Measurements from ENCODE around the gene ZNF534.
"Not testable (repeated sequence)": the region's sequence is repeated elsewhere in the genome, so short reads cannot be mapped to it uniquely, and the experiment has no call there.

The ZNF534 gene

DNA sequence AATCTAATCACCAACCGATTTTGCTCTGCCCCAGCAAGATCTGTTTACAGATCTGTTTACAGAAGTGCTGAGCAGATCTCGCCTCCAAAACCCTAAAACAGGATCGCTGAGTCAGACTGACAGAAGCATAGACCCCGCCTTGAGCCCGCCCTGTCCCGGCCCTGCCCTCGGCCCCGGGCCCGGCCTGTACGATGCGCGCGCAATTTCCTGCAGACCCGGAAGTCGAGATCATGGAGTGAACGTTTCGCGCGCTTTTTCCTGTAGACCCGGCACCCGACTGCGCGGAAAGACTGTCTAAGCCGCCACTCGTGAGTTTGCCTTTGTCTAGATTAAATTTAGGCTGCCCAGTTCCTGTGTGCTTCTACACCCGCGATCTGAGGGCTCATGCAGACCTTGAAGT, at the start of gene ZNF534:
Gene ZNF534, plus strand, starts transcription at position 212 of the 400 bp plus-strand sequence. CDS start 2,327 bp downstream, outside the sequence.
- DNase-seq (ENCODE audit: low read depth): no peak

DNA sequence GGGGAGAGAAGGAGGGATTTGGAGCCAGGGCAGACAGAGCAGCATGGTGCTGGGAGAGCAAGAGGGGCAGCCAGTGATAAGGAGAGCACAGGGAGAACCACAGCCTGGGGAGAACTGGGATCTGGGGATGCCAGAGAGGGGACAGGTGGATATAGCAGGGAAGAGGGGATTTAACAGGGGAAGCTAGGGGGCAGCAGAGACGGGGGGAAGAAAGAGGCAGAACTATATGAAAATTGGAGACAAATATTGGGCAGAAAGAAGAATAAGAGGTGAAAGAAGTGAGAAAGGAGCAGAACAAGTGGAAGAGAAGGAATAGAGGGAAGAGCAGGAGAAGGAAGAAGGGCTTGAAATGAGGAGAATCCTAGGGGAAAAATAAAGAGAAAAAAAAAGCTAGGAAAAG, 37.8 kb upstream of the ZNF534 start:
- DNase-seq (ENCODE audit: low read depth): no peak

DNA sequence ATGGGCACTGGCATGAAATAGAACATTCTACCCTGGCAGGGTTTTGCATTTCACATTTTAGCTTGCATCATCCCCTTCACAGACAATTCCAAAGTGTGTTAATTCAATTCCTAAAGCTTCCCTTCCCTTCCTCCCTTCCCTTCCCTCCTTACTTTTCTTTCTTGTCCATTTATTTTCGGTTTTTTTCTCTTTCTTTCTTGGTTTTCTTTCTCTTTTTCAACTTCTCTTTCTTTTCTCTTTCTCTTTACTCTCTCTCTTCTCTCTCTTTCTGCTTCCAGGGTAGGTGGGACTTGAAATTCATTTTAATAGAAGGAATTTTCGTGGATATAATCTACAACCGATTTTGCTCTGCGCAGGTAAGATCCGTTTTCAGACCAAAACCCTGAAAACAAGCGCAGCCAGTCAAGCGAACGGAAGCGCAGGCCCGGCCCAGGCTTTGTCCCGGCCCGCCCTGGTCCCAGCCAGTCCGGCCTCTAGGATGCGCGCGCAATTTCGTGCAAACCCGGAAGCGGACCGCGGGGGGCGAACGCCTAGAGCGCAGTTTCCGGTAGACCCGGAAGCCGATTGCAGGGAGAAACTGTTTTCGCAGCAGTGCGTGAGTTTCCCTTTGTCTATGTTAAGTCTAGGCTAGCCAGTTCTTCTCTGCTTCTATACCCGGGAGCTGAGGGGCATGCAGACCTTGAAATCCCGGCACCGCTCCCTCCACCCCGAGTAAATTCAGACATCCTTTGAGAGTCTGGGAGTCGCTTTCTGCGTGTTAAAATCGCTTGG, 31.5 kb upstream of the ZNF534 start, which contains the start of gene ZNF528:
Gene ZNF528, plus strand, starts transcription at position 540 of the 771 bp plus-strand sequence. CDS start 4,165 bp downstream, outside the sequence.
- peak; percentile 63 for DNase-seq (ENCODE audit: low read depth)

DNA sequence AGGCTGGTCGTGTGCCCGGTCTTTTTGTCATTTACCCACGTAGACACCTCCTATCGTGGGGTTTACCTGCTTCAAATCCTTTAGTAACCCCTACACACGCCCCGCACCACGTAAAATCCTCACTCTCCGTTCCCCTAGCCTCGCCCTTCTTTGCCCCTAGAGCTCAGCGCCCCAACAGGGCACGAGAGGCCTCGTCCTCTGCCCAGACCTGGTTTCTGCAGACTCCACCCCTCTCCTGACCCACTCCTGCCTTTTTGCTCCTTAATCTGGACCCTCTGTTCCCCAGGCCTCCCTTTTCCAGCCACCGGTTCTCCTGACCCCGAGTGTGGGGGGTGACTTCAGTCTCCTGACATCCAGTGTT, 30.9 kb upstream of the ZNF534 start:
- no peak for DNase-seq (ENCODE audit: low read depth)

DNA sequence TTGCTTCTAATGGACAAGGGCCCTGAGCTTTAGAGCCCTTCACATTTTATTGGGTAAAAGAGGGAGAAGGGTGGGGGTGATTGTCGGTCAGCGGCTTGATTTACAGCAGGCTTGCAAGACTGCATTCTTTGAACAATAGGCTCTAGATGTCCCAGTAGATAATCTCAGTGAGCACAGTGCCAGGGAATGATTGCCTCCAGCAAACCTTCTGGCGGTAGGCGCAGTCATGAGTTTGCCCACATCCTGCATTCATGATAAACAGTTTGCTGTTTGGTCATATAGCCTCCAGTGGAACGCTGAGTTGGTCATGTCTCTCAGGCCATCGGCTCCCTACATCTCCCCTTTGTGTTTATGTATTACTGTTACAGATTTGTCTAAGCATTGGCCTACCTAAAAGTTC, 18.7 kb upstream of the ZNF534 start:
- DNase-seq (ENCODE audit: low read depth): no peak

DNA sequence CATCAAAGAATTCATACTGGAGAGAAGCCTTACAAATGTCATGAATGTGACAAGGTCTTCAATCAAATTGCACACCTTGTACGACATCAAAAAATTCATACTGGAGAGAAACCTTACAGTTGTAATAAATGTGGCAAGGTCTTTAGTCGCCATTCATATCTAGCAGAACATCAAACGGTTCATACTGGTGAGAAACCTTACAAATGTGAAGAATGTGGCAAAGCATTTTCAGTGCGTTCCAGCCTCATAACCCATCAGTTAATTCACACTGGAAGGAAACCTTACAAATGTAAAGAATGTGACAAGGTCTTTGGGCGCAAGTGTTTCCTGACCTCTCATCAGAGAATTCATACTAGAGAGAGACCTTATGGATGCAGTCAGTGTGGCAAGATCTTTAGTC, 13.2 kb upstream of the ZNF534 start:
- no peak for DNase-seq (ENCODE audit: low read depth)

DNA sequence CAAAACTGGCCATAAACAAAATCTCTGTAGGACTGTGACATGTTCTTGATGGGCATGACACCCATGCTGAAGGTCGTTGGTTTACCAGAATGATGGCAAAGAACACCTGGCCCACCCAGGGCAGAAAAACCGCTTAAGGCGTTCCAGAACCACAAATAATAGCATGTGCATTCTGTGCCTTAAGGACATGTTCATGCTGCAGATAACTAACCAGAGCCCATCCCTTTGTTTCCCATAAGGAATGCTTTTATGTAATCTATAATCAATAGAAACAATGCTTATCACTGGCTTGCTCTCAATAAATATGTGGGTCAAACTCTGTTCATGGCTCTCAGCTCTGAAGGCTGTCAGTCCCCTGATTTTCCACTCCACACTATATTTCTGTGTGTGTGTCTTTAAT, 13.2 kb downstream of the ZNF534 start:
- no peak for DNase-seq (ENCODE audit: low read depth)

DNA sequence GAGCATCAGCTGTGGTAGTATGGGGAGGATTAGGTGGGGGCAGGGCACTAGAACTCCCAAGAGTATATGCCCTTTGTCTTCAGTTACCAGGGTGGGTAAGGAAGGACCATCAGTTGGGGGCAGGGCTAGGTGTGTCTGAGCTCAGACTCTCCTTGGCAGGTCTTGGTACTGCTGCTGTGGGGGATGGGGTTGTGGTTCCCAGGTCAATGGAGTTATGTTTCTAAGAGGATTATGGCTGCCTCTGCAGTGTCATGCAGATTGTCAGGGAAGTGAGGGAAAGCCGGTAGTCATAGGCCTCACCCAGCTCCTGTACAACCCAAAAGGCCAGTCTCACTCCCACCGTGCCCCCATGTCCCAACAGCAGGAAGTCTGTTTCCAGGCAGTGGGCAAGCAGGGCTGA, 15.6 kb downstream of the ZNF534 start:
- DNase-seq (ENCODE audit: low read depth): no peak

DNA sequence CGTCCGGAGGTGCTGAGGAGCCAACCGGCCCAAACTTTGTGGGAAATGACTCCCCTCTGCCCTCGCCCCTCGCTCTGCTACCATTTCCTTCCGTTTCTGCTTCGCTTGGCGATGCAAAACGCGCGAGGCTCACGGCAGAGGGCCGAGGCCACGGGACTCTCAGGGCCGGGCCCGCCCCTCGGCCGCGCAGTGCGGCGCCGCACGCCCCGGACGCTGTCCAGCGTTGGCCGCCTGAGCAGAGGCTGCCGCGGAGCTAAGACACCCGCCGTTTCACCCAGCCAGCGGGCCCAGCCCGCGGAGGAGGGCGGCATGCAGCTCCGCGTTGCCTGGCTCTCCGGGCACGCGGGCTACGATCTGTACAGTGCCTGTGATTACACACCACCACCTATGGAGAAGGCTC, 22.3 kb downstream of the ZNF534 start:
- no peak for DNase-seq (ENCODE audit: low read depth)

DNA sequence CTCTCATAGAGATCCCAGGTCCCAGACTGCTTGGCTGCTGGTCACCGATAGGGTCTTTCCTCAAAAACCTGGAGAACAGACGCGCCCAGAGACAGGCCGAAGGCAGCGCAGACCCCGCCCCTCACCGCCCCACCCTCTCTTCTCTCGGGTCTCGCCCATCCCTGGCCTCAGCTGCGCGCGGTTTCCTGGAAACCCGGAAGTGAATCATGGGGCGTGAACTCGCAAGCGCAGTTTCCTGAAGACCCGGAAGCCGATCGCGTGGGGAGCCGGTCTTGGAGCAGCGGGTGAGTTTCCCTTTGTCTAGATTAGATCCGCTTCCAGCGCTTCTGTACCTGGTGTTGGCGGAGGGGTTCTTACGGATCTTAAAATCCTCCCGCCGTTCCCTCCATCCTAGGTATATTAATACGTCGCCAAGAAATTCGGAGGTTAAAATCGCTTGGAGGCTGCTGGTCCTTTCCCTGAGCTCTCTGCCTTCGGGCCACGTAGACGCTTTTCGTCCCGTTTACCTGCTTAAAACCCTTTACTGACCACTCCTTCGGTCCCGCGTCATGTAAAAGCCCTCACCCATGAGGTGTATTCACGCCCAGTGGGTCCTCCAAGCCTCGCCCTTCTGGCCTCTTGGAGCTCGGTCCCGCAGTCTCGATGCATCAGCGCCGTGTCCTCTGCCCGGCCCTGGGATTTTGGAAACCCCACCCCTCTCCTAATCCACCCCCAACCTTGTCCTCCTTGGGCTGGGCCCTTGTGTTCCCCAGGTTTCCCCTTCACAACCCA, 24.6 kb downstream of the ZNF534 start, which contains the start of gene ZNF578:
Gene ZNF578, plus strand, starts transcription at position 230 of the 771 bp plus-strand sequence. CDS start 48,293 bp downstream, outside the sequence.
- peak; percentile 52 for DNase-seq (ENCODE audit: low read depth)

DNA sequence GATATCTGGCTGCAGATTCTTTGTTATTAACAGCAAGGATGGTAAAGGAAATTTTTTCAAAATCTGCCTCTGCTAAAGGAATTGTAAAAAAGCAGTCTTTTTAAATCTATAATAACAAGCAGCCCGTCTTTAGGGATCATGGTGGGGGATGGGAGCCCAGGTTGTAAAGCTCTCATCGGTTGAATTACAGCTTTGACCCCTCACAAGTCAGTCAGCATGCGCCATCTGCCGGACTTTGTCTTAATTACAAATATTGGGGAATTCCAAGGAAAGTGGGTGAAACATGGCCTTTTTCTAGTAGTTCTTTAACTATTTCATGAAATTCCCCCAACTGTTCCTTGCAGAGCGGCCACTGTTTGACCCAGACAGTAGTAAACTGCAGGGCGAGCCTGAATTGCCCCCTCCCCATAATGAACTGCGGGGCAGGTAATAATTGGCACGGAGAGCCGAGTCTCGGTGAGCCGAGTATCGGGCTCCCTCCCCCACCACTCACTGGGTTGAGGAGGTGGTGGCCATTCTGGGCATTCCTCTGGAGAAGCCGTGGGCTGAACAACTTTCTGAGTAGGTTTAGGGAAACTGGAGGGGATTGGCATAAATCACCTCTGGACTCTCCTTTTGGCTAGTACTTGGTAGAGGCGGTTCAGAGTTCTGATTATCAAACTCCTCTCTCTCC, 36.0 kb downstream of the ZNF534 start:
- no peak for DNase-seq (ENCODE audit: low read depth)

DNA sequence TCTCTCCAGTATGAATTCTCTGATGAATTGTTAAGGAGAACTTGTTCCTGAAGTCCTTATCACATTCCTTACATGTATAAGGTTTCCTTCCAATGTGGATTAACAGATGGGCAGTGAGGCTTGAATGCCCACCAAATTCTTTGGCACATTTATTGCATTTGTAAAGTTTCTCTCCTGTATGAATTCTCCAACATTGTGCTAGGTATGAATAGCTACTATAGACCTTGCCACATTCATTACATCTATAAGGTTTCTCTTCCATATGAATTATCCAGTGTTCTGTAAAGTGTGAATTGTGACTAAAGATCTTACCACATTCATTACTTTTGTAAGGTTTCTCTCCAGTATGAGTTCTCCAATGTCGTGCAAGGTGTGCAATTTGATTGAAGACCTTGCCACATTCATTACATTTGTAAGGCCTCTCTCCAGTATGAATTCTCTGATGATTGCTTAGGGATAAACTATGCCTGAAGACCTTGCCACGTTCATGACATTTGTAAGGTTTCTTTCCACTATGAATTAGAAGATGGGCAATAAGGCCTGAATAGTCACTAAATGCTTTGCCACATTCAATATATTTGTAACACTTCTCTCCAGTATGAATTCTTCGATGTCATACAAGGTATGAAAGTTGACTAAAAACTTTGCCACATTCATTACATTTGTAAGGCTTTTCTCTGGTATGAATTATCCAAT, 44.9 kb downstream of the ZNF534 start:
- no peak for DNase-seq (ENCODE audit: low read depth)

DNA sequence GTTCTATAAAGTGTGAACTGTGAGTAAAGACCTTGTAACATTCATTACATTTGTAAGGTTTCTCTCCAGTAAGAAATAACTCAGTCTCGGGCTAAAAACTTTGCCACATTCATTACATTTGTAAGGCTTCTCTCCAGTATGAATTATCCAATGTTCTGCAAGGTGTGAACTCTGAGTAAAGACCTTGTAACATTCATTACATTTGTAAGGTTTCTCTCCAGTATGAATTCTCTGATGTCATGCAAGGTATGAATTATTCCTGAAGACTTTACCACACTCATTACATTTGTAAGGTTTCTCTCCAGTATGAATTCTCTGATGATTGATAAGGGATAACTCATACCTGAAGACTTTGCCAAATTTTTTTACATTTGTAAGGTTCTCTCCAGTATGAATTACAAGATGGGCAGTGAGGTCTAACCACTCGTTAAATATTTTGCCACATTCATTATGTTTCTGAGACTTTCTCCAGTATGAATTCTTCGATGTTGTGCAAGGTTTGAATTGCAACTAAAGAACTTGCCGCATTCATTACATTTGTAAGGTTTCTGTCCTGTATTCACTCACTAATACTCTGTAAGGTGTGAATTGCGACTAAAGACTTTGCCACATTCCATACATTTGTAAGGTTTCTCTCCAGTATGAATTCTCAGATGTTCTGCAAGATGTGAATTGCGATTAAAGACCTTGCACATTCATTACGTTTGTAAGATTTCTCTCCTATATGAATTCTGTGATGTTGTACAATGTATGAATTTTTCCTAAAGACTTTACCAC, 45.6 kb downstream of the ZNF534 start:
- no peak for DNase-seq (ENCODE audit: low read depth)

DNA sequence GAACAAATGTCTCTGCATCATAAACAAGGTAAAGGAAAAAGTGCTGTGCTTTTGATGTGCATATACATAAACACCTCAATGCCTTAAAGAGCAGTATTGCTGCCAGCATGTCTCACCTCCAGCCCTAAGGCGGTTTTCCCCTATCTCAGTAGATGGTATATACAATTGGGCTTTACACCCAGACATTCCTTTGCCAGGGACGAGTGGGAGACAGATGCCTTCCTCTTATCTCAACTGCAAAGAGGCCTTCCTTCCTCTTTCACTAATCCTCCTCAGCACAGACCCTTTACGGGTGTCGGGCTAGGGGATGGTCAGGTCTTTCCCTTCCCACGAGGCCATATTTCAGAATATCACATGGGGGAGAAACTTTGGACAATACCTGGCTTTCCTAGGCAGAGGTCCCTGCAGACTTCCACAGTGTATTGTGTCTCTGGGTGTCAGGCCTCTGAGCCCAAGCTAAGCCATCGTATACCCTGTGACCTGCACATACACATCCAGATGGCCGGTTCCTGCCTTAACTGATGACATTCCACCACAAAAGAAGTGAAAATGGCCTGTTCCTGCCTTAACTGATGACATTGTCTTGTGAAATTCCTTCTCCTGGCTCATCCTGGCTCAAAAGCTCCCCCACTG, 55.3 kb downstream of the ZNF534 start:
- not testable (repeated sequence) for DNase-seq (ENCODE audit: low read depth)

DNA sequence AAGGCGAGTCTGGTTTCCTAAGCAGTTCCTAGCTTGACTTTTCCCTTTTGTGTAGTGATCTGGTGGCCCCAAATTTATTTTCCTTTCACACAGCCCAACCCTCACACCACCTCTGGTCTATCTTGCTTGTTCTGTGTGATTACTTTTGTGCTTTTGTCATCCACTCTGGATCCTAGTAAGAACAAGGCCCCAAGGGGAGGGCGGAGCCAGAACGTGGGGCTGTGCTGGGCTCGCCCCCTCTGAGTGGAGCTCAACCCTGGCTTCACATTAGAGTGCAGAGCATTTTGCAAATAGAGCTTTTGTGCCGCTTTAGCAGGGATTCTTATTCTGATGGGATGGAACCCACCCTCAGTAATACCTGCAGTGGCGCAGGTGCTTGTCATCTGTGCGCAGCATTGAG, 56.1 kb downstream of the ZNF534 start:
- DNase-seq (ENCODE audit: low read depth): not testable (repeated sequence)

DNA sequence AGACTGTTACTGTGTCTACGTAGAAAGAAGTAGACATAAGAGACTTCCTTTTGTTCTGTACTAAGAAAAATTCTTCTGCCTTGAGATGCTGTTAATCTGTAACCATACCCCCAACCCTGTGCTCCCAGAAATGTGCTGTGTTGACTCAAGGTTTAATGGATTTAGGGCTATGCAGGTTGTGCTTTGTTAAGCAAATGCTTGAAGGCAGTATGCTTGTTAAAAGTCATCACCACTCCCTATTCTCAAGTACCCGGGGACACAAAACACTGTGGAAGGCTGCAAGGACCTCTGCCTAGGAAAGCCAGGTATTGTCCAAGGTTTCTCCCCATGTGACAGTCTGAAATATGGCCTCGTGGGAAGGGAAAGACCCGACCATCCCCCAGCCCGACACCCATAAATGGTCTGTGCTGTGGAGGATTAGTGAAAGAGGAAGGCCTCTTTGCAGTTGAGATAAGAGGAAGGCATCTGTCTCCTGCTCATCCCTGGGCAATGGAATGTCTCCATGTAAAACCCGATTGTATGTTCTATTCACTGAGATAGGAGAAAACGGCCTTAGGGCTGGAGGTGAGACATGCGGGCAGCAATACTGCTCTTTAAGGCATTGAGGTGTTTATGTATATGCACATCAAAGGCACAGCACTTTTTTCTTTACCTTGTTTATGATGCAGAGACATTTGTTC, 56.8 kb downstream of the ZNF534 start:
- not testable (repeated sequence) for DNase-seq (ENCODE audit: low read depth)

DNA sequence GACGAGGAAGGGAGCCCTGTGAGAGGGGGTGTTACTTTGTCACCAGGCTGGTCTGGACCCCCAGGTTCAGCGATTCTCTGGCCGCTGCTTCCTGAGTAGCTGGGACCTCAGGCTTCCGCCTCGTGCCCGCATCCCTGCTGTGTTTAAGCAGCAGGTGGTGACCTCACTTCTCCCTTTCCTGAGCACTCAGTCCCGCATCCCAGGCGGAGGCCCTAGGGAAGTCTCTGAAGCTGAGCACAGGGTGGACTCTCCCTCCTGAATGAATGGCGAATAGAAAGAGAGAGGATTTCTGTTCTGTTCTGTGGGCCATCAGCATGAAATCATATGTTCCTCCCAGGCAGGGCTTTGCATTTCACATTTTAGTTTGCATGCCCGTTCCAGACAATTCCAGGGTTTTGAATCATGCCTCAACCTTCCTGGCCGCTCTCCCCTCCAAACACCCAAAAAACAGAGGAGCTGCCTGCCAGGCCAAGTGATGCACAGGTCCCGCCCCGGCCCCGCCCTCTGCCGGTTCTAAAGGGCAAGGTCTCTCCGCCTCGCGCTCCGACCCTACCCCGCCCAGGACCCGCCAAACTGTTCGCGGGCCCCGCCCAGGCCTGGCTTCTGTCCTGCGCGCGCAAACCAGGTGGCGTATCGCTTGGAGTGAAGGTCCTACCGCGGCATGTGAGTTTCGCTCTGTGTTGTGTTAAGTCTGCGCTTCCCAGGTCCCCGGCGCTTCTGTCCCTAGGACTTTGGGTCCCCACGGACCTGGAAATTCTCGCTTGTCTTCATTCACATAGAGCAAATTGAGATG, 63.4 kb downstream of the ZNF534 start:
- DNase-seq (ENCODE audit: low read depth): no peak

DNA sequence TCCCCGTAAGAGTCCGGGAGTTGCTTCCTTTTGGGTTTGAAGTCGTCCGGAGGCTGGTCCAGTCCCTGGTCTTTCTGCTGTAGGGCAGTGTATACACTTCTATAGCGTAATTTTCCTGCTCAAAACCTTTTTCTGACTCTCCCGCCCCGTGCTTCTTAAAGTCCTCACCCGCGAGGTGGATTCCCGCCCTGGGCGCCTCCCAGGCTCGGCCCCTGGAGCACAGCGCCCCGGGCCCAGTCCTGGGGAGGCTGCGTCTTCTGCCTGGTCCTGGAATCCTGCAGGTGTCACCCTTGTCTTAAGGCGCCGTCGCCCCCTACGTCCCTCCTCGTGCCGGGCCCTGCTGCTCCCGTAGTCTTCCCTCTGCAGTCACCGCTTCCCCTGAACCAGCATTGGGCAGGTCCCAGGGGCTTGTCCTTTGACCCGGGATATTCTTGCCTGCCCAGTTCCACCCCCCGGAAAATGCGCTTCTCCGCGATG, 64.1 kb downstream of the ZNF534 start:
- no peak for DNase-seq (ENCODE audit: low read depth)

DNA sequence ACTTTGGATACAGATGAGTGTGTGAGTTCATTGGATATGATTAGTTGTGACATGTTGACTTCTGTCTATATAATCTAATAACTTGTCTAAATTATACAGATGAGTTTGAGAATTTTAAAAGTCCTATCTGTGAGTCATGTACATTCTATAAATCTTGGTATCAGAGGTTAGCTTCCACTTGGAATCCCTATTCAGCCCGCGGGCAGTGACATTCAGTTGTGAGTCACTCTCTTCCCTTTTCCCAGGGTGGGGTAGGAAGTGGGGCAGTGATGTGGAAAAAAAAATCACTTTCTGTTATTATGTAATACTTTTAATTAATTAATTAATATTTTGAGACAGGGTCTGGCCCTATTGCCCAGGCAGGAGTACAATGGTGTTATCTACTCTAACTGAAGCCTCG, 65.6 kb downstream of the ZNF534 start:
- no peak for DNase-seq (ENCODE audit: low read depth)
